GM21619 (cell line): Measurements from ENCODE around the gene C4A.
"Not testable (repeated sequence)": the region's sequence is repeated elsewhere in the genome, so short reads cannot be mapped to it uniquely, and the experiment has no call there.

Experiments used
- ATAC-seq: cut with Tn5 transposase; IDR thresholded peaks from one replicate; pipeline ENCODE4 v1.9.1; 2021; ENCODE audit not compliant: unreplicated experiment

C4A gene

GRCh38 chr6:31981744-31982143, at the start of gene C4A:
Gene C4A, plus strand, starts transcription at chr6:31982057. Its CDS starts 51 bp downstream, at chr6:31982108.
- not testable (repeated sequence) for ATAC-seq

GRCh38 chr6:31932137-31932536, 49.7 kb upstream of the C4A start:
- not testable (repeated sequence) for ATAC-seq

- ATAC-seq, result no peak
Observed at GRCh38 chr6:31933537-31933936, 48.3 kb upstream of the C4A start.

GRCh38 chr6:31935021-31935420, 46.8 kb upstream of the C4A start:
- ATAC-seq, result no peak

GRCh38 chr6:31935823-31936222, 46.0 kb upstream of the C4A start:
- no peak for ATAC-seq

GRCh38 chr6:31940256-31940664, 41.6 kb upstream of the C4A start:
- ATAC-seq, result no peak

GRCh38 chr6:31943742-31944141, 38.1 kb upstream of the C4A start:
- ATAC-seq, result no peak

GRCh38 chr6:31945154-31945506, 36.7 kb upstream of the C4A start:
- no peak for ATAC-seq

- ATAC-seq, result no peak
Observed at GRCh38 chr6:31945507-31946369, 36.1 kb upstream of the C4A start, which contains the start of gene CFB. Gene CFB, plus strand, starts transcription at chr6:31946095. Its CDS starts 127 bp downstream, at chr6:31946222.

- no peak for ATAC-seq
Observed at GRCh38 chr6:31946370-31946885, 35.4 kb upstream of the C4A start.

- no peak for ATAC-seq
Observed at GRCh38 chr6:31947070-31947675, 34.7 kb upstream of the C4A start.

- ATAC-seq, result no peak
Observed at GRCh38 chr6:31947864-31948263, 34.0 kb upstream of the C4A start.

GRCh38 chr6:31948306-31948705, 33.6 kb upstream of the C4A start:
- ATAC-seq, result no peak

- ATAC-seq, result no peak
Observed at GRCh38 chr6:31948753-31949413, 33.0 kb upstream of the C4A start.

- no peak for ATAC-seq
Observed at GRCh38 chr6:31949926-31950548, 31.8 kb upstream of the C4A start.

- no peak for ATAC-seq
Observed at GRCh38 chr6:31952140-31952805, 29.6 kb upstream of the C4A start.

GRCh38 chr6:31952890-31953289, 29.0 kb upstream of the C4A start:
- ATAC-seq, result no peak

- ATAC-seq, result no peak
Observed at GRCh38 chr6:31954511-31954910, 27.3 kb upstream of the C4A start.

GRCh38 chr6:31956796-31957195, 25.1 kb upstream of the C4A start:
- ATAC-seq, result no peak

- ATAC-seq, result peak; percentile 6
Observed at GRCh38 chr6:31958412-31958740, 23.5 kb upstream of the C4A start.
